Measurements from ENCODE around the gene LRCH1.

DNA sequence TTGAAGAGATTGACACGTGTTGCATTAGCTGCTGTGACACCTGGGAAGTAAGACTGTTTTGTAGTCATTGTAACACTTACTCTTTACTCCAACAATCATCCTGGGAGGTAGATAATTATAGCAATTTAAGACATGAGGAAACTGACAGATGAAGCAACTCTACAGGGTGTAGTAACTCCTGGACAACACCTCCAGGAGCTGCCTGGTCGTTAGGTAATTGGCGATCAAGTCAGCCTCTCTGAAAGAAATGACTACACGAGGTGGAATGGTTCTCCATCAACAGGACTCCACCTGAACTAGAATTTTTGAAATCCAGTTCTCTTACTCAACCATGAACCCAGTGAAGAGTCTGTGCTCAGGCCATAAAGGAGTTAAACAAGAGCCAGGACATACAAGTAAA lies 43.0 kb upstream of the LRCH1 start:
- TF ChIP-seq, protein P1, sequence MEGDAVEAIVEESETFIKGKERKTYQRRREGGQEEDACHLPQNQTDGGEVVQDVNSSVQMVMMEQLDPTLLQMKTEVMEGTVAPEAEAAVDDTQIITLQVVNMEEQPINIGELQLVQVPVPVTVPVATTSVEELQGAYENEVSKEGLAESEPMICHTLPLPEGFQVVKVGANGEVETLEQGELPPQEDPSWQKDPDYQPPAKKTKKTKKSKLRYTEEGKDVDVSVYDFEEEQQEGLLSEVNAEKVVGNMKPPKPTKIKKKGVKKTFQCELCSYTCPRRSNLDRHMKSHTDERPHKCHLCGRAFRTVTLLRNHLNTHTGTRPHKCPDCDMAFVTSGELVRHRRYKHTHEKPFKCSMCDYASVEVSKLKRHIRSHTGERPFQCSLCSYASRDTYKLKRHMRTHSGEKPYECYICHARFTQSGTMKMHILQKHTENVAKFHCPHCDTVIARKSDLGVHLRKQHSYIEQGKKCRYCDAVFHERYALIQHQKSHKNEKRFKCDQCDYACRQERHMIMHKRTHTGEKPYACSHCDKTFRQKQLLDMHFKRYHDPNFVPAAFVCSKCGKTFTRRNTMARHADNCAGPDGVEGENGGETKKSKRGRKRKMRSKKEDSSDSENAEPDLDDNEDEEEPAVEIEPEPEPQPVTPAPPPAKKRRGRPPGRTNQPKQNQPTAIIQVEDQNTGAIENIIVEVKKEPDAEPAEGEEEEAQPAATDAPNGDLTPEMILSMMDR (IDR thresholded peaks at IDR 0.05 in 2 of 3, conservative IDR thresholded peaks at IDR 0.05 in 1 of 3; ENCODE audit: control insufficient read depth in 2 of 3, extremely low read depth in 1 of 3, insufficient read depth in 1 of 3, low read depth in 3 of 3, low read length in 3 of 3) = no peak
- TF ChIP-seq ZNF274 (IDR thresholded peaks at IDR 0.05; ENCODE audit: insufficient read depth, insufficient read length) (no peak), EP300 (IDR thresholded peaks at IDR 0.05; ENCODE audit: borderline replicate concordance in 1 of 2, control insufficient read depth in 1 of 2, low read depth in 2 of 2, low read length in 2 of 2) (no peak), POLR2A (IDR thresholded peaks at IDR 0.05; ENCODE audit: low read depth, low read length) (no peak), EZH2 (IDR thresholded peaks at IDR 0.05; ENCODE audit: borderline replicate concordance, control insufficient read depth, low read depth, low read length) (no peak), MEF2A (IDR thresholded peaks at IDR 0.05; ENCODE audit: insufficient read depth, low read depth, low read length) (no peak), CHD2 (IDR thresholded peaks at IDR 0.05; ENCODE audit: borderline replicate concordance, low read depth, low read length) (no peak), ZNF207 (IDR thresholded peaks at IDR 0.05; ENCODE audit: borderline replicate concordance) (no peak), NRF1 (conservative IDR thresholded peaks at IDR 0.05; ENCODE audit: low read depth, low read length) (no peak)
- TF ChIP-seq, protein P2, sequence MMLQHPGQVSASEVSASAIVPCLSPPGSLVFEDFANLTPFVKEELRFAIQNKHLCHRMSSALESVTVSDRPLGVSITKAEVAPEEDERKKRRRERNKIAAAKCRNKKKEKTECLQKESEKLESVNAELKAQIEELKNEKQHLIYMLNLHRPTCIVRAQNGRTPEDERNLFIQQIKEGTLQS (IDR thresholded peaks at IDR 0.05; ENCODE audit: borderline replicate concordance, extremely low read depth, low read depth, low read length) = no peak
- TF ChIP-seq, protein P3, sequence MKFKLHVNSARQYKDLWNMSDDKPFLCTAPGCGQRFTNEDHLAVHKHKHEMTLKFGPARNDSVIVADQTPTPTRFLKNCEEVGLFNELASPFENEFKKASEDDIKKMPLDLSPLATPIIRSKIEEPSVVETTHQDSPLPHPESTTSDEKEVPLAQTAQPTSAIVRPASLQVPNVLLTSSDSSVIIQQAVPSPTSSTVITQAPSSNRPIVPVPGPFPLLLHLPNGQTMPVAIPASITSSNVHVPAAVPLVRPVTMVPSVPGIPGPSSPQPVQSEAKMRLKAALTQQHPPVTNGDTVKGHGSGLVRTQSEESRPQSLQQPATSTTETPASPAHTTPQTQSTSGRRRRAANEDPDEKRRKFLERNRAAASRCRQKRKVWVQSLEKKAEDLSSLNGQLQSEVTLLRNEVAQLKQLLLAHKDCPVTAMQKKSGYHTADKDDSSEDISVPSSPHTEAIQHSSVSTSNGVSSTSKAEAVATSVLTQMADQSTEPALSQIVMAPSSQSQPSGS (IDR thresholded peaks at IDR 0.05; ENCODE audit: low read length) = no peak
- TF ChIP-seq, protein P4, sequence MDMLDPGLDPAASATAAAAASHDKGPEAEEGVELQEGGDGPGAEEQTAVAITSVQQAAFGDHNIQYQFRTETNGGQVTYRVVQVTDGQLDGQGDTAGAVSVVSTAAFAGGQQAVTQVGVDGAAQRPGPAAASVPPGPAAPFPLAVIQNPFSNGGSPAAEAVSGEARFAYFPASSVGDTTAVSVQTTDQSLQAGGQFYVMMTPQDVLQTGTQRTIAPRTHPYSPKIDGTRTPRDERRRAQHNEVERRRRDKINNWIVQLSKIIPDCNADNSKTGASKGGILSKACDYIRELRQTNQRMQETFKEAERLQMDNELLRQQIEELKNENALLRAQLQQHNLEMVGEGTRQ (IDR thresholded peaks at IDR 0.05; ENCODE audit: borderline replicate concordance, low read depth, low read length) = no peak
- TF ChIP-seq, protein P5, sequence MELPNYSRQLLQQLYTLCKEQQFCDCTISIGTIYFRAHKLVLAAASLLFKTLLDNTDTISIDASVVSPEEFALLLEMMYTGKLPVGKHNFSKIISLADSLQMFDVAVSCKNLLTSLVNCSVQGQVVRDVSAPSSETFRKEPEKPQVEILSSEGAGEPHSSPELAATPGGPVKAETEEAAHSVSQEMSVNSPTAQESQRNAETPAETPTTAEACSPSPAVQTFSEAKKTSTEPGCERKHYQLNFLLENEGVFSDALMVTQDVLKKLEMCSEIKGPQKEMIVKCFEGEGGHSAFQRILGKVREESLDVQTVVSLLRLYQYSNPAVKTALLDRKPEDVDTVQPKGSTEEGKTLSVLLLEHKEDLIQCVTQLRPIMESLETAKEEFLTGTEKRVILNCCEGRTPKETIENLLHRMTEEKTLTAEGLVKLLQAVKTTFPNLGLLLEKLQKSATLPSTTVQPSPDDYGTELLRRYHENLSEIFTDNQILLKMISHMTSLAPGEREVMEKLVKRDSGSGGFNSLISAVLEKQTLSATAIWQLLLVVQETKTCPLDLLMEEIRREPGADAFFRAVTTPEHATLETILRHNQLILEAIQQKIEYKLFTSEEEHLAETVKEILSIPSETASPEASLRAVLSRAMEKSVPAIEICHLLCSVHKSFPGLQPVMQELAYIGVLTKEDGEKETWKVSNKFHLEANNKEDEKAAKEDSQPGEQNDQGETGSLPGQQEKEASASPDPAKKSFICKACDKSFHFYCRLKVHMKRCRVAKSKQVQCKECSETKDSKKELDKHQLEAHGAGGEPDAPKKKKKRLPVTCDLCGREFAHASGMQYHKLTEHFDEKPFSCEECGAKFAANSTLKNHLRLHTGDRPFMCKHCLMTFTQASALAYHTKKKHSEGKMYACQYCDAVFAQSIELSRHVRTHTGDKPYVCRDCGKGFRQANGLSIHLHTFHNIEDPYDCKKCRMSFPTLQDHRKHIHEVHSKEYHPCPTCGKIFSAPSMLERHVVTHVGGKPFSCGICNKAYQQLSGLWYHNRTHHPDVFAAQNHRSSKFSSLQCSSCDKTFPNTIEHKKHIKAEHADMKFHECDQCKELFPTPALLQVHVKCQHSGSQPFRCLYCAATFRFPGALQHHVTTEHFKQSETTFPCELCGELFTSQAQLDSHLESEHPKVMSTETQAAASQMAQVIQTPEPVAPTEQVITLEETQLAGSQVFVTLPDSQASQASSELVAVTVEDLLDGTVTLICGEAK (IDR thresholded peaks at IDR 0.05; ENCODE audit: borderline replicate concordance) = no peak

Measured in GM12878 (cell line).